ENCODE measurements around the gene GALNT7. TPM values are rescaled to one million over a fixed set of nuclear protein-coding genes. Genes with fewer than 3 reads are reported as not detected.

Gene GALNT7
- polyA plus RNA-seq, 1 of the 3 experiments (the other 2 are of a cell fraction): 14.8 TPM

DNA sequence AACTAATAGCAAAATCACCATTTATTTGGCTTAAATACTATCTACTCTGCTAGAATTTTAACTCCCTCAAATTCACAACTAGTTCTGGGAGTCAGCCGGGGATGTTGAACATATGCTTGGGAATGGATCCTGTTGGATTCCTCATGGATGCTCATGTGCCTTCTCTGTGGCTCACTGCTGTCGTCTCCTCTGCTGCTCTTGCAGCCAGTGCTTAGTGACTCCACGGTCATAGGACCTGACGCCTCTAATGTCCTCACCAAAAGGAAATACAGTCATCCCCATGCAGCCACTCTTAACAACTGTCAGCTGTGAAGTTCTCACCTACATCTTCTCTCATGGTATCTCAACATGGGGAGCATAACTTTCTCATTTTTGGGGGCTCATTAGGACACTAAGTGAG, 106.1 kb downstream of the GALNT7 start:
- Histone ChIP-seq H4K20me1 (ENCODE audit: insufficient read depth) (no peaks in the 10 kb centered on the region), H3K79me2 (ENCODE audit: insufficient read depth) (no peaks in the 10 kb centered on the region), H3K27me3 (ENCODE audit: insufficient read depth) (no peaks in the 10 kb centered on the region), H3K4me1 (ENCODE audit: control insufficient read depth in 1 of 2, insufficient read depth in 2 of 2, low read depth in 1 of 2, low read length in 1 of 2) (peaks cover 4 to 10% of the 10 kb centered on the region in 2 experiments; a peak in 2 of 4 replicates), H3K4me2 (no peak overlapping the region), H2AFZ (ENCODE audit: low read depth) (no peak overlapping the region), H3F3A (replicated peaks; ENCODE audit: insufficient read depth) (no peaks in the 10 kb centered on the region), H3K36me3 (replicated peaks in 1 of 2; ENCODE audit: control insufficient read depth in 1 of 2, insufficient read depth in 2 of 2, low read length in 1 of 2) (peaks cover 0 to 6% of the 10 kb centered on the region in 2 experiments), H3K27ac (ENCODE audit: low read depth in 2 of 2, low read length in 1 of 2) (no peak overlapping the region), H3K9me2 (no peaks in the 10 kb centered on the region), H3K4me3 (ENCODE audit: low read depth in 2 of 2, low read length in 1 of 2) (no peak overlapping the region), H3K9ac (no peak overlapping the region), H3K9me3 (no peaks in the 10 kb centered on the region)
- DNase-seq: no peak
- CTCF ChIA-PET: interaction anchor here (0.6 to 2.4 kb wide), 5 partner anchors 25 to 383 kb away, joined by 3 to 17 read pairs (median 3); no protein-coding TSS in a partner anchor
- POLR2A ChIA-PET: no interaction called here
- 96% methylated on average over 4 of the region's 4 CpGs for WGBS (ENCODE audit: low lambda C conversion rate)
- TF ChIP-seq RCOR1 (IDR thresholded peaks at IDR 0.05; ENCODE audit: low read length) (no peak), FOSL2 (IDR thresholded peaks at IDR 0.05; ENCODE audit: borderline replicate concordance, low read depth) (no peak), RXRA (IDR thresholded peaks at IDR 0.05; ENCODE audit: borderline replicate concordance, low read depth) (no peak), YY1 (IDR thresholded peaks at IDR 0.05; ENCODE audit: low read depth) (no peak), NRF1 (IDR thresholded peaks at IDR 0.05; ENCODE audit: low read depth, low read length) (no peak), TEAD4 (IDR thresholded peaks at IDR 0.05; ENCODE audit: borderline replicate concordance, insufficient read depth) (no peak)
- TF ChIP-seq, protein P1, sequence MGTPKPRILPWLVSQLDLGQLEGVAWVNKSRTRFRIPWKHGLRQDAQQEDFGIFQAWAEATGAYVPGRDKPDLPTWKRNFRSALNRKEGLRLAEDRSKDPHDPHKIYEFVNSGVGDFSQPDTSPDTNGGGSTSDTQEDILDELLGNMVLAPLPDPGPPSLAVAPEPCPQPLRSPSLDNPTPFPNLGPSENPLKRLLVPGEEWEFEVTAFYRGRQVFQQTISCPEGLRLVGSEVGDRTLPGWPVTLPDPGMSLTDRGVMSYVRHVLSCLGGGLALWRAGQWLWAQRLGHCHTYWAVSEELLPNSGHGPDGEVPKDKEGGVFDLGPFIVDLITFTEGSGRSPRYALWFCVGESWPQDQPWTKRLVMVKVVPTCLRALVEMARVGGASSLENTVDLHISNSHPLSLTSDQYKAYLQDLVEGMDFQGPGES (IDR thresholded peaks at IDR 0.05; ENCODE audit: low read depth, low read length): no peak
- TF ChIP-seq, protein P2, sequence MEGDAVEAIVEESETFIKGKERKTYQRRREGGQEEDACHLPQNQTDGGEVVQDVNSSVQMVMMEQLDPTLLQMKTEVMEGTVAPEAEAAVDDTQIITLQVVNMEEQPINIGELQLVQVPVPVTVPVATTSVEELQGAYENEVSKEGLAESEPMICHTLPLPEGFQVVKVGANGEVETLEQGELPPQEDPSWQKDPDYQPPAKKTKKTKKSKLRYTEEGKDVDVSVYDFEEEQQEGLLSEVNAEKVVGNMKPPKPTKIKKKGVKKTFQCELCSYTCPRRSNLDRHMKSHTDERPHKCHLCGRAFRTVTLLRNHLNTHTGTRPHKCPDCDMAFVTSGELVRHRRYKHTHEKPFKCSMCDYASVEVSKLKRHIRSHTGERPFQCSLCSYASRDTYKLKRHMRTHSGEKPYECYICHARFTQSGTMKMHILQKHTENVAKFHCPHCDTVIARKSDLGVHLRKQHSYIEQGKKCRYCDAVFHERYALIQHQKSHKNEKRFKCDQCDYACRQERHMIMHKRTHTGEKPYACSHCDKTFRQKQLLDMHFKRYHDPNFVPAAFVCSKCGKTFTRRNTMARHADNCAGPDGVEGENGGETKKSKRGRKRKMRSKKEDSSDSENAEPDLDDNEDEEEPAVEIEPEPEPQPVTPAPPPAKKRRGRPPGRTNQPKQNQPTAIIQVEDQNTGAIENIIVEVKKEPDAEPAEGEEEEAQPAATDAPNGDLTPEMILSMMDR (IDR thresholded peaks at IDR 0.05): no peak

DNA sequence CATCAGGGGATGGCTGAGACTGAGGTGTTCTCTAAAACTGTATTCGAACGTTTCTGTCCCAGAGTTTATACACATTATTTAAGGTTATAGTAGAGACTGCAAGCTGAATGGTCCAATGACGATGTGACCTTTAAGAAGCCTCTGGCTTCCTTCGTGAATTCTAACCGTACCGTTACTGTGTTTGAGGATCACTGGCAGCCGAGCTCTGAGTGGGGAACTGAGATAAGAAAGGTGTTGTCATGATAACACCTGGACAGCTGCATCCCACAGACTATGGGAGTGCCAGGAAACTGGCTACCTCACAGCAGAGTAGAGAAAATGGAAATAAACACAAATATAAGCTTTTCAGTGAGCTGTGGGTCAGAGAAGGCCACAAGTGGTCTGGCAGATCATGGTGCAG, 106.5 kb downstream of the GALNT7 start:
- Histone ChIP-seq H3K79me2 (ENCODE audit: insufficient read depth) (no peaks in the 10 kb centered on the region), H3K27me3 (ENCODE audit: insufficient read depth) (no peaks in the 10 kb centered on the region), H3K9ac (no peak overlapping the region), H3K4me2 (no peak overlapping the region), H3F3A (replicated peaks; ENCODE audit: insufficient read depth) (no peaks in the 10 kb centered on the region), H3K4me3 (ENCODE audit: low read depth in 2 of 2, low read length in 1 of 2) (no peak overlapping the region), H3K36me3 (replicated peaks in 1 of 2; ENCODE audit: control insufficient read depth in 1 of 2, insufficient read depth in 2 of 2, low read length in 1 of 2) (peaks cover 0 to 6% of the 10 kb centered on the region in 2 experiments), H4K20me1 (ENCODE audit: insufficient read depth) (no peaks in the 10 kb centered on the region), H3K4me1 (ENCODE audit: control insufficient read depth in 1 of 2, insufficient read depth in 2 of 2, low read depth in 1 of 2, low read length in 1 of 2) (peaks cover 4 to 8% of the 10 kb centered on the region in 2 experiments; a peak in 2 of 4 replicates), H3K9me3 (no peaks in the 10 kb centered on the region), H2AFZ (ENCODE audit: low read depth) (no peak overlapping the region), H3K27ac (ENCODE audit: low read depth in 2 of 2, low read length in 1 of 2) (no peak overlapping the region), H3K9me2 (no peaks in the 10 kb centered on the region)
- ChIA-PET POLR2A (no interaction called here), CTCF (interaction anchor here (0.6 to 2.4 kb wide), 3 partner anchors 26 to 383 kb away, joined by 3 to 17 read pairs (median 3); no protein-coding TSS in a partner anchor)
- WGBS (ENCODE audit: low lambda C conversion rate): 100% methylated on average over 7 of the region's 7 CpGs
- DNase-seq: no peak
- TF ChIP-seq RAD21 (IDR thresholded peaks at IDR 0.05; ENCODE audit: low read length): no peak
